HG02970 (cell line): Measurements from ENCODE around the gene MAP4K4.

Experiments
- ATAC-seq: cut with Tn5 transposase; IDR thresholded peaks from one replicate; pipeline ENCODE4 v1.9.1; 2021; ENCODE audit warnings: mild to moderate bottlenecking, moderate library complexity, moderate number of reproducible peaks; ENCODE audit not compliant: unreplicated experiment, low FRiP score

The MAP4K4 gene

DNA sequence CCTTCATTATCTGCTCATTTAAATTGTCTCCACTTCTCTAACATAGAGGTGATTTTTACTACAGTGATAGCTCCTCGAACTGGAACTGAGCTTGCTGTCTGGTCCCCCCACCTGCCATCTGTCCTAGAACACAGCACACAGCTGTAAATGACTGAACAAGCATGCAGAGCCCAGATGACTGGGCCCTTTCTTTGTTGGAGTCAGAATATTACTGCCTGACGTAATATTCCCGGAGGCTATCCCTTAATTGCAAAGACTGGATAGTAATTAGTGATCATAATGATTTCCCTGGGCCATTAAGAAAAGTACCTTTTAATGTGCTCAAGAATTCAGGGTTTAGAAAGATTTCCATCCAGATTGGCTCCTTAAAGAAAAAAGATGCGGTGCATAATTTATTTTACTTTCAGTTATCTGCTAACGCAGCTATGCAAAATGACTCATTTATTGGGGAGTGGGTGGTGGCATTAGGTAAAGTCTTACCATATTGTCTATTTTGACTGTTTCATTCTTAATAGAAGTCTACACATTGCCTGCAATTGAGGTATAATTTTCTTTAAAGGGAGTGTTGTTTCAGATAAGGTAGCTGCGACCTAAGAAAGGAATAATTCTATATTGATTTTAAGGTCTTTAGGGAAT, 84.4 kb downstream of the MAP4K4 start:
- no peak for ATAC-seq

- no peak for ATAC-seq
Measured at GRCh38 chr2:101782427-101782792, 84.9 kb downstream of the MAP4K4 start.

GRCh38 chr2:101787097-101787496, 89.6 kb downstream of the MAP4K4 start:
- no peak for ATAC-seq

DNA sequence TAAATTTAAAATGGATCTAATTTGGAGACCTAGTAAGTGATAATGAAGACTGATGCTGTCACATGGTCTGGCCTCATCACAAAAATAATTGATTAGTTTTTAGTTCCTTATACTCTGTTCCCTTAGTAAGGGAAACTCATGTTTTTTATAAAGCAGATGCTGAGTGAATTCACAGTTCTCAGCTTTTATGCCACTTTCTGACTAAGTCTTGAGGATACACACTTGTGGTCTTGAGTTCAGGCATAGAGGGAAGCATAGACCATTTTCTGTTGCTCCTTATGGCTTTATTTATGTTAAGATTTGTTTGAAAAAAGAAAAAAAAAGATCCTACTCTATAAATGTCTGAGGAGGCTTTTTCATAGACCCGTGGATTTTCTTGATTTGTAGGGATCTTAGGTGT, 91.1 kb downstream of the MAP4K4 start:
- ATAC-seq = no peak

- no peak for ATAC-seq
Measured at GRCh38 chr2:101788995-101789970, 91.8 kb downstream of the MAP4K4 start.

DNA sequence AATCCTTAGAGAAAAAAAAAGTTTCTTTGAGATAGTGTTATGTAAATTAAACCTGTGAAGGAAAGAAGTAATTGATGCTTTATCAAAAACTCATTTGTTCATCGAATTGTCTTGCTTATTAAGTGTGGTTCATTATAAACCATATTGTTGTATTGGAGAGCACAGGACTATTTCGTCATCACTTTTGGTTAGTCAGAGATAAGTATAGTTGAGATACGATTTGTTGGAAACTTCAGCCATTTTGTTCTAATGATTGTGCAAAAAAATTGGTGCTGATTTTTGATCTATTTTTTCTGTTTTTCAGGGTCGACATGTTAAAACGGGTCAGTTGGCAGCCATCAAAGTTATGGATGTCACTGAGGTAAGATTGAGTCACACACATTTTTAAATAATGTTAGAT, 92.9 kb downstream of the MAP4K4 start:
- ATAC-seq = no peak

GRCh38 chr2:101790857-101791256, 93.3 kb downstream of the MAP4K4 start:
- ATAC-seq = no peak

GRCh38 chr2:101792208-101792607, 94.7 kb downstream of the MAP4K4 start:
- no peak for ATAC-seq

DNA sequence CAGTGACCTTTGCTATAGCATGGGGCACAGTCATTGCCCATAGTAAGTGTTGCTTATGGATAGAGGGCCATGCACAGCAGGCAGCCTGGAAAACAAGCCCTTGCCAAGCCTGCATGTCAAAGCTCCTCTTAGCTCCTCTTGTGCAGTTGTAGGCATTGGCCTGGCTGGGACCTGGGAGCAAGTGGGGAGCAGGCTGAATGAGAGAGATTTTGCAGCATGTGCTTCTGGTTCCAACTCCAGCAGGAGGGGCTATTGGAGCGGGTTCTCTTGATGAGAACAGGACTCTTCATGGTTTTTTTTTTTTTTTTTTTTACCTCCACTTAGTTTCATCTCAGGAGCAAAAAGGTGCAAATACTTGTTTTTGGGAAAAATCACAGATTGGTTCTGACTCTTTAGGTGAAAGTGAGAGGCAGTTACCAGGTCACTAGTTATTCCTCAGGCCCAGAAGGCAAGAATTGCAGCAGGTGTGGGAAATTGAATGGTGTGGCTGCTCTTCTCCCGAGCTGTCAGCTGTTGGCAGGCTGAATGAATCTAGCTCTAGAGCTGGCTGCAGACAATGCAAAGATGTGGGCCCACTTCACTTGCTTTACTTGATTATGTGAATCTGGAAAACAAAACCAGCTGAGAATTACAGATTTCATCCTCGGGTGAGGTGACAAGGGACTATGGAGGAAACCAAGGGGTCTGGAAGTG, 95.9 kb downstream of the MAP4K4 start:
- ATAC-seq = no peak

DNA sequence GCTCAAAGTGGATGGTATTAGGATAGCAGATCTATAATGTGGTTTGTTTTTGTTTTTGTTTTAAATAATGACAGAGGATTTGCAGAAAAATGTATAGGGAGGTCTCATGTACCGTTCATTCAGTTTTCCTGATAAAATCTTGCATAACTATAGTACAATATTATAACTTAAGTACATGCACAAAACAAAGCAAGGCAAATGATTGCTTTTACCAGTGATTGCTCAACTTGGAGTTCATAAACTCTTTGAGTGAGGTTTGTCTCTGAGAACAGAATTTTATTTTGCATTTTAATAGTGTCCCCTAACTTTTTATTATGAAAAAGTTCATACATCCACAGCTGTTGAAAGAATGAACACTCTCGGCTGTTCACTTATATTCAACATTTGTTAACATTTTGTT, 96.6 kb downstream of the MAP4K4 start:
- no peak for ATAC-seq

DNA sequence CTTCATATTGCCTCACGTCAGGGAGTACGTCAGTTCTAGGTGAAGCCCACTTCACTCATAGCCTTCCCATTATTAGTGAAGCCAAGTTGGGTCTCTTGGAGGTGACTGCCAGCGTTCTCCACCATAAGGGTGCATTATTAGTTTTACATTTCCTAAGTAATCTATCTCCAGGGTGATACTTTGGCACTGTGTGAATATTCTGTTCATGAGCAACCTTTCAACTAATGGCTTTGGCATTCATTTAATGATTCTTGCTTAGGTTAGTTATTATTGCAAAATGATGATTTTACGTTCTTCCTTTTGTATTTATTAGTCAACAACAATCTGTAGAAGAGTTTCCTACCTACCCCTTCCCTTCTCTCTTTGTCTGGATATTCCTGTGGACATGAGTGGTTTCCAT, 97.5 kb downstream of the MAP4K4 start:
- ATAC-seq = no peak

- ATAC-seq = no peak
Measured at GRCh38 chr2:101796825-101797600, 99.5 kb downstream of the MAP4K4 start.

GRCh38 chr2:101801496-101801895, 104.0 kb downstream of the MAP4K4 start:
- no peak for ATAC-seq

- no peak for ATAC-seq
Measured at GRCh38 chr2:101802329-101802728, 104.8 kb downstream of the MAP4K4 start.

GRCh38 chr2:101803128-101803527, 105.6 kb downstream of the MAP4K4 start:
- no peak for ATAC-seq

DNA sequence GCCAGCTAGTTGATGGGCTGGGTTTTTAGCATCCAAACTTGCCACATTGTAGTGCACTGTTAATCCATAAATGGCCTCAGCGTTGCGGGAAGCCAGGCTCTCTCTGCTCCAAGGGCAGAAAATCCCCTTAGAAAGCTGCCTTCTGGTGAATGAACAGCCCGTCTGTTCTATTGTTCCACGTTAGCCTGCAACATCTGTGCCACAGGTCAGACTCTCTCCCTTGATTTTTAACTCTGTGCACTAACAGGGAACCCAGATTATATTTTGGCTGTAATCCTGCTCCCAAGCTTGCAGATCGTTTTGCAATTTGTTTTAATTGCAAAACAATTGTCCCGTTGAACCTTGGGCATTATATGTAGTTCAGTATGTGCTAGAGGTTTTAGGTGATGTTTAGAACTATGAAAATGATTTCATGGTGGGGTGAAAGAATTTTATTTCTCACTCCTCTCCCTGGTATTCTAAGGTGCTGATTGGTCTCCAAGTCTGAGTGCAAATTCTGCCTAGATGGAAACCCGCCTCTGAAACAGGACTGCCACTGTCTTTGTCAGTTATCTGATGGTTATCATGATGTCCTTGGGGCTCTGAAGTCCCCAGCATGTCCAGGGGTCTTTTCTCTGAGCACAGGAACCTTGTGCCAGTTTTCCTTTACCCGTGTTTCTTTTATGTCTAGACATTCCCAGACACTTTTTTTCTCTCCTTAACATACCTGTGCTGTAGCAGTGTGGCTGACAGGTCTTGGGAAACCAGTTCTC, 106.6 kb downstream of the MAP4K4 start:
- no peak for ATAC-seq

GRCh38 chr2:101805152-101806088, 107.9 kb downstream of the MAP4K4 start:
- ATAC-seq = no peak

GRCh38 chr2:101806123-101806522, 108.6 kb downstream of the MAP4K4 start:
- ATAC-seq = no peak

- ATAC-seq = no peak
Measured at GRCh38 chr2:101806701-101807100, 109.2 kb downstream of the MAP4K4 start.
